ENCODE data around the gene SFTPB.
"Not testable (repeated sequence)": the region's sequence is repeated elsewhere in the genome, so short reads cannot be mapped to it uniquely, and the experiment has no call there.

The SFTPB gene

GRCh38 chr2:85660301-85660700 is 7.7 kb downstream of the SFTPB start:
- not testable (repeated sequence) for DNase-seq

GRCh38 chr2:85659324-85659981 is 8.5 kb downstream of the SFTPB start:
- DNase-seq: no peak
- intact Hi-C loops (cut with DNase I): no loop called here

More at GRCh38 chr2:85660301-85660700, 7.7 kb downstream of the SFTPB start:
- intact Hi-C loops (cut with DNase I): not testable (repeated sequence)

DNA sequence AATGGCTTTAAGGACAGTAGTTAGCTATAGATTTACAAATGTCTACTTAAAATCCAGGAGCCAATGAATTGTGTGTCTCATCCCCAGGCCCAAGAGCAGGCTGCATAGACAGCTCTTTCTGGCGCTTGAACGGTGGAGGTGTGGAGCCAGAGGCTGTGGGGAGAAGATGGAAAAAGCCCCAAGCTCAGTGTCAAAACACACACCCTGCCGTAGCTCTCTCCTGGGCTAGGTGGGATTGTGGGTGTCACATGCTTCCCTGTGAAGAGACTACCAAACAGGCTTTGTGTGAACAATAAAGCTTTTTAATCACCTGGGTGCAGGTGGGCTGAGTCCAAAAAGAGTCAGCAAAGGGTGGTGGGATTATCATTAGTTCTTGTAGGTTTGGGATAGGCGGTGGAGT is 10.6 kb downstream of the SFTPB start:
- intact Hi-C loops (cut with DNase I): not testable (repeated sequence)

DNA sequence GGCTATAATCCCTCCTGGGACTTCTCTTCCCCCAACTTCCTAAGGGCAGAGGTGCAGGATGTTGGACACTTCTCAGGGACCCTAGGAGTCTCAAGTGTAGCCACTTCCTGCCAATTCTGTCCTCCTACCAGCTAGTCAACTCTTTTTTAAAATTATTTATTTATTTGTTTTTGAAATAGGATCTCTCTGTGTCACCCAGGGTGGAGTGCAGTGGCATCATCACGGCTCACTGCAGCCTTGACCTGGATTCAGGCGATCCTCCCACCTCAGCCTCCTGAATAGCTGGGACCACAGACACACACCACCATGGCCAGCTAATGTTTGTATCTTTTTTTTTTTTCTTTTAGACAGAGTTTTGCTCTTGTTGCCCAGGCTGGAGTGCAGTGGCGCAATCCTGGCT is 11.5 kb downstream of the SFTPB start:
- intact Hi-C loops (cut with DNase I): no loop called here
- no peak for DNase-seq

More for the DNA sequence above, 10.6 kb downstream of the SFTPB start:
- not testable (repeated sequence) for DNase-seq

DNA sequence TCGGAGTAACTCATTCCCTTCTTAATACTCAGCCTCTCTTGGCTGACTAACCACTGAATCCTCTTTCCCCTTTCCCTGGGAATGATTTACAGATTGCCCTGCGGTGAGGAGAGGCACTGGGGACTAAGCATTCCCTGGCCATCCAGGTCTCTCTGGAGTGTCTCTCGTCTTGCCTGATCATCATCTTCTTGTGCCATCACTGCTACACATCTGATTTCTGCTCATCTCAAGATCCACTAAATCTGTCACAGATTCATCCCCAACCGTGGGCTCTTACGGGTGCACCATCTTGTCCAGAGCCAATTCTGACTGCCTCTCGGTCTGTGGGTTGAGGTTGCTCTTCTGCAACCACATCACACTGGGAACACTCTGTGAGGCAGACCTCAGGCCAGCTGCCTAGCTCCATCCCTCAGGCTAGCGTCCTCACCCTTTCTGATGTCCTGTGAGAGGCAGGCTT is 12.0 kb downstream of the SFTPB start:
- DNase-seq: no peak

GRCh38 chr2:85653996-85654395 is 14.0 kb downstream of the SFTPB start:
- DNase-seq: no peak
- intact Hi-C loops (cut with DNase I): no loop called here

More for the DNA sequence above, 12.0 kb downstream of the SFTPB start:
- intact Hi-C loops (cut with DNase I): no loop called here

GRCh38 chr2:85652056-85652455 is 15.9 kb downstream of the SFTPB start:
- intact Hi-C loops (cut with DNase I): no loop called here

GRCh38 chr2:85651097-85651496 is 16.9 kb downstream of the SFTPB start:
- DNase-seq: no peak
- intact Hi-C loops (cut with DNase I): no loop called here

More at GRCh38 chr2:85652056-85652455, 15.9 kb downstream of the SFTPB start:
- DNase-seq: no peak

DNA sequence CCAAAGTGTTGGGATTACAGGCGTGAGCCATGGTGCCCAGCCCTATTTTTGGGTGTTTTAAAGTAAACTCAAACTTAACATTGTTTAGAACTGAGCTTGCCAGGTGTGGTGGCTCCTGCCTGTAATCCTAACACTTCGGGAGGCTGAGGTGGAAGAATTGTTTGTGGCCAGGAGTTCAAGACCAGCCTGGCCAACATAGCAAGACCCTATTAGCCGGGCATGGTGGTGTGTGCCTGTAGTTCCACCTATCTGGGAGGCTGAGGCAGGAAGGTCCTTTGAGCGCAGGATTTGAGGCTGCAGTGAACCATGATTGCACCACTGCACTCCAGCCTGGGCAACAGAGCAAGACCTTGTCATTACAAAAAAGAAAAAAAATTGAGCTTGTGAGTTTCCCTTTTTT is 17.5 kb downstream of the SFTPB start:
- DNase-seq: no peak
- intact Hi-C loops (cut with DNase I): no loop called here

- intact Hi-C loops (cut with DNase I): no loop called here
- DNase-seq: no peak
These were observed 18.5 kb downstream of the SFTPB start for GRCh38 chr2:85649201-85650190.

DNA sequence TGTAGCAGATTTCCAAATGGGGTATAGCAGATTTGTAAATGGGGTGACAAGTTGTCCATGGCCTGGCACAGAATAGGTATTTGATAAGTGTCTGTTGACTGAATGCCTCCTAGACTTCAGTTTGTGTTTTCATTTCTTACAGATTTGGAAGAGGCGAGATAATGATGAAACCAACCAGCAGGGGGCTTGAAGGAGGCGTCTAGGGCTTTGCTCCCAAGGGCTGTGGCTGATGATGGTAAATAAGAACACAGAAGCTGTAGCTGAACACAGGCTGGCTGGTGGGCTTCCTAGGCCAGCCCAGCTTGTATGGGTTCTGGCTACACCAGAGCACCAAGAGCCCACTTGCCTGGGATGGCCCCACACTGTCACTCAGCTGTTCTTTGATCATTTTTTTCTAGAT is 19.4 kb downstream of the SFTPB start:
- DNase-seq: peak in 1 of 10 donors; percentile 67
- intact Hi-C loops (cut with DNase I): no loop called here

GRCh38 chr2:85647823-85648526 is 20.0 kb downstream of the SFTPB start:
- no peak for DNase-seq
- intact Hi-C loops (cut with DNase I): no loop called here

GRCh38 chr2:85646166-85646565 is 21.8 kb downstream of the SFTPB start:
- intact Hi-C loops (cut with DNase I): no loop called here

GRCh38 chr2:85644909-85645308 is 23.1 kb downstream of the SFTPB start:
- no peak for DNase-seq
- intact Hi-C loops (cut with DNase I): no loop called here

More at GRCh38 chr2:85646166-85646565, 21.8 kb downstream of the SFTPB start:
- DNase-seq: no peak

- intact Hi-C loops (cut with DNase I): no loop called here
- DNase-seq: no peak
These were observed 25.3 kb downstream of the SFTPB start for GRCh38 chr2:85642725-85643124.

GRCh38 chr2:85635636-85636035 is 32.4 kb downstream of the SFTPB start:
- DNase-seq: no peak
- intact Hi-C loops (cut with DNase I): loop anchor here (2.0 to 10.0 kb wide), 2 partner anchors 179 to 469 kb away; partner anchors contain the start of genes POLR1A and PTCD3

DNA sequence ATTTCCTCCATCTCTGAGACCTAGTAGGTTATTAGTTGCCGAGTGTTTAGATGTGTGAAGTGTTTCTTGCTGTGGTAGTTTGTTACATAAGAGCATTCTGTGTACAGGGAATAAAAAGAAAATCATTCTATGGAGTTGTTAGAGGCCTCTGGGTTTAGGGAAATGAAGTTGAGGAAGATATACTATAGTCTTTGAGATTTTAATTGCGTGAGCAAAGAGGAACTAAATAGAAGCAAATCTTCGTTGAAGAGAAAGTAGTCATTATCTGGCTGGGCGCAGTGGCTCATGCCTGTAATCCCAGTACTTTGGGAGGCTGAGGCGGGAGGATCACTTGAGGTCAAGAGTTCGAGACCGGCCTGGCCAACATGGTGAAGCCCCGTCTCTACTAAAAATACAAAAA is 33.0 kb downstream of the SFTPB start:
- DNase-seq: no peak
- intact Hi-C loops (cut with DNase I): loop anchor here (10.0 kb wide), 1 partner anchor 470 kb away; the partner anchor contains the start of genes POLR1A and PTCD3

- no peak for DNase-seq
- intact Hi-C loops (cut with DNase I): loop anchor here (10.0 kb wide), 1 partner anchor 473 kb away; the partner anchor contains the start of genes POLR1A and PTCD3
These were observed 36.7 kb downstream of the SFTPB start for GRCh38 chr2:85631316-85631715.

DNA sequence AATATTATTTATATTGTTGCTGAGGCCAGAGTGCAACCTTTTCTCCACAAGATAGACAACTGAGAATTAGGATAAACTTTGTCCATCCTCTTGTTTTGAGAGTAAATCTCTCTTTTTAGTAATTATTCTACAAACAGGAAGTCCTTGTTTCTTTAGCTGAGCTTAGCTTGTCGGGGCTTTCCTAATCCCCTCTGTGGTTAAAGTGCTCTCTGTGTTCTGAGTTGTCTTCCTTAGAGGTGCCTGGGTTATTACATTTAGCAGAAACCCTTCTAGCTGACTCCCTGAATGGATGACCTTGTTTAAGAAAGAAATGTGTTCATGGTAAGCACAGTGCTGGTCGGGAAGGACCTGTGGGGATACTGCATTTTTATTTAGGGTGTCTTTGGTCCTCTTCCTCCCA is 39.3 kb downstream of the SFTPB start:
- no peak for DNase-seq
- intact Hi-C loops (cut with DNase I): no loop called here

- DNase-seq: no peak
- intact Hi-C loops (cut with DNase I): no loop called here
These were observed 44.0 kb downstream of the SFTPB start for GRCh38 chr2:85623991-85624390.
